Natural killer cell (primary cell): ENCODE measurements around the gene PDK4. TPM values are rescaled to one million over a fixed set of nuclear protein-coding genes. Genes with fewer than 3 reads are reported as not detected.

Source experiments
- ATAC-seq, 3 donors: fragments of 150-1000 bp in 2 of 3; fragments of 200-7000 bp in 1 of 3; cut with Tn5 transposase; 1 replicate in 1 of 3; 2 replicates in 2 of 3; pipeline ENCODE4 v1.10.0; 2021; ENCODE audit warnings: mild to moderate bottlenecking in 2 of 3, moderate library complexity in 2 of 3
- DNase-seq, 2 donors: peaks; one replicate each; pipeline versions ENCODE4 v3.0.0 to v3.0.0-alpha.2; 2013 to 2021; ENCODE audit warnings: mixed read lengths in 1 of 2
- H3K27ac ChIP-seq: one replicate; pipeline ENCODE4 v1.5.1; 2013; ENCODE audit warnings: mild to moderate bottlenecking, low read length
- H3K27me3 ChIP-seq: one replicate; pipeline ENCODE4 v1.6.1; 2013; ENCODE audit warnings: low read length; ENCODE audit not compliant: control insufficient read depth, insufficient read depth
- H3K36me3 ChIP-seq: one replicate; pipeline ENCODE4 v1.6.1; 2013; ENCODE audit warnings: low read length; ENCODE audit not compliant: control insufficient read depth, insufficient read depth
- H3K4me1 ChIP-seq: one replicate; pipeline ENCODE4 v1.6.1; 2013; ENCODE audit warnings: low read length; ENCODE audit not compliant: control insufficient read depth, insufficient read depth
- H3K4me3 ChIP-seq: one replicate; pipeline ENCODE4 v1.5.1; 2013; ENCODE audit warnings: low read length
- H3K9me3 ChIP-seq: one replicate; pipeline ENCODE4 v1.6.1; 2013; ENCODE audit warnings: low read length; ENCODE audit not compliant: control insufficient read depth, insufficient read depth
- H3K27ac Mint-ChIP-seq, 2 donors: one replicate each; pipeline ENCODE4 v1.8.0; 2022; ENCODE audit warnings: mild to moderate bottlenecking in 2 of 2, mixed read lengths in 2 of 2, moderate library complexity in 1 of 2
- H3K27me3 Mint-ChIP-seq, 2 donors: one replicate each; pipeline ENCODE4 v1.8.0; 2022; ENCODE audit warnings: low read depth in 2 of 2, mixed read lengths in 2 of 2
- H3K36me3 Mint-ChIP-seq: one replicate; pipeline ENCODE4 v1.8.0; 2022; ENCODE audit warnings: mixed read lengths
- H3K4me1 Mint-ChIP-seq, 2 donors: one replicate each; pipeline ENCODE4 v1.8.0; 2022; ENCODE audit warnings: mixed read lengths in 2 of 2
- H3K4me3 Mint-ChIP-seq: one replicate; pipeline ENCODE4 v1.8.0; 2022; ENCODE audit warnings: mild to moderate bottlenecking, moderate library complexity, mixed read lengths
- H3K9me3 Mint-ChIP-seq, 2 donors: one replicate each; pipeline ENCODE4 v1.8.0; 2022; ENCODE audit warnings: mixed read lengths in 2 of 2
- CTCF ChIP-seq: fragments of 200-600 bp; IDR thresholded peaks from one replicate; pipeline ENCODE4 v1.8.0; 2022; ENCODE audit warnings: antibody characterized with exemption
- WGBS: methylation state at CpG from one replicate; pipeline ENCODE4 v1.1.7; 2013; ENCODE audit warnings: missing lambda C conversion rate; ENCODE audit not compliant: insufficient coverage; 5-methylcytosine and 5-hydroxymethylcytosine counted together
- intact Hi-C: fragments of 100-400 bp; cut with micrococcal nuclease; formaldehyde crosslinking; loops from one replicate; pipeline ENCODE4 v1.14.2; 2022
- total RNA-seq, 4 donors: library from RNA; stranded (reverse); fragments of 120-200 nt in 1 of 4; gene quantifications; one replicate each; pipeline versions ENCODE4 v1.2.3 to v1.2.4, GENCODE V29; 2013 to 2022

PDK4 gene
- total RNA-seq, 3 donors from 2014 or later (not counting 1 experiment from before 2014, with no cell fraction given): 0.78 to 3.8 (median 2.3) TPM

- DNase-seq (no peak), ATAC-seq (no peak)
- H3K27ac ChIP-seq: no peak overlapping the region
These were observed 45.8 kb downstream of the PDK4 start for GRCh38 chr7:95550546-95550945.

GRCh38 chr7:95549818-95550529, 46.3 kb downstream of the PDK4 start:
- Histone ChIP-seq H3K4me1 (no peaks in the 10 kb centered on the region), H3K27me3 (no peaks in the 10 kb centered on the region), H3K9me3 (no peaks in the 10 kb centered on the region), H3K36me3 (no peaks in the 10 kb centered on the region), H3K27ac (no peak overlapping the region), H3K4me3 (no peak overlapping the region)
- Mint-ChIP-seq H3K27me3 (peaks cover 3 to 10% of the 10 kb centered on the region in 2 donors), H3K27ac (no peak overlapping the region), H3K9me3 (no peaks in the 10 kb centered on the region), H3K4me1 (peaks cover 6% of the 10 kb centered on the region in 2 donors), H3K4me3 (no peak overlapping the region), H3K36me3 (no peaks in the 10 kb centered on the region)
- no peak for TF ChIP-seq CTCF
- ATAC-seq (no peak), DNase-seq (no peak)
- intact Hi-C loops: no loop called here
- WGBS: 88% methylated on average over 6 of the region's 6 CpGs

More at GRCh38 chr7:95550546-95550945, 45.8 kb downstream of the PDK4 start:
- Histone ChIP-seq H3K4me3 (no peak overlapping the region), H3K27me3 (no peaks in the 10 kb centered on the region), H3K4me1 (no peaks in the 10 kb centered on the region), H3K36me3 (no peaks in the 10 kb centered on the region), H3K9me3 (no peaks in the 10 kb centered on the region)
- intact Hi-C loops: no loop called here
- Mint-ChIP-seq H3K4me3 (no peak overlapping the region), H3K4me1 (peaks cover 1 to 2% of the 10 kb centered on the region in 2 donors), H3K9me3 (no peaks in the 10 kb centered on the region), H3K27ac (no peak overlapping the region), H3K36me3 (no peaks in the 10 kb centered on the region), H3K27me3 (peaks cover 3 to 10% of the 10 kb centered on the region in 2 donors)
- no peak for TF ChIP-seq CTCF
- WGBS: 78% methylated on average over 4 of the region's 4 CpGs

- 97% methylated on average over 3 of the region's 6 CpGs for WGBS
- H3K36me3 ChIP-seq: no peaks in the 10 kb centered on the region
- Mint-ChIP-seq H3K36me3 (no peaks in the 10 kb centered on the region), H3K27ac (no peak overlapping the region), H3K9me3 (no peaks in the 10 kb centered on the region), H3K27me3 (no peaks in the 10 kb centered on the region), H3K4me3 (no peak overlapping the region), H3K4me1 (peaks cover 6% of the 10 kb centered on the region in 2 donors)
- no peak overlapping the region for H3K27ac ChIP-seq
- H3K4me1 ChIP-seq: no peaks in the 10 kb centered on the region
- DNase-seq: no peak
- no peak overlapping the region for H3K4me3 ChIP-seq
- no peak for TF ChIP-seq CTCF
- intact Hi-C loops: no loop called here
- no peak for ATAC-seq
- H3K27me3 ChIP-seq: no peaks in the 10 kb centered on the region
- no peaks in the 10 kb centered on the region for H3K9me3 ChIP-seq
These were observed 48.7 kb downstream of the PDK4 start for GRCh38 chr7:95547361-95548348.
